ENCODE data around the gene SLC35E2B.
"Not testable (repeated sequence)": the region's sequence is repeated elsewhere in the genome, so short reads cannot be mapped to it uniquely, and the experiment has no call there.

The SLC35E2B gene

DNA sequence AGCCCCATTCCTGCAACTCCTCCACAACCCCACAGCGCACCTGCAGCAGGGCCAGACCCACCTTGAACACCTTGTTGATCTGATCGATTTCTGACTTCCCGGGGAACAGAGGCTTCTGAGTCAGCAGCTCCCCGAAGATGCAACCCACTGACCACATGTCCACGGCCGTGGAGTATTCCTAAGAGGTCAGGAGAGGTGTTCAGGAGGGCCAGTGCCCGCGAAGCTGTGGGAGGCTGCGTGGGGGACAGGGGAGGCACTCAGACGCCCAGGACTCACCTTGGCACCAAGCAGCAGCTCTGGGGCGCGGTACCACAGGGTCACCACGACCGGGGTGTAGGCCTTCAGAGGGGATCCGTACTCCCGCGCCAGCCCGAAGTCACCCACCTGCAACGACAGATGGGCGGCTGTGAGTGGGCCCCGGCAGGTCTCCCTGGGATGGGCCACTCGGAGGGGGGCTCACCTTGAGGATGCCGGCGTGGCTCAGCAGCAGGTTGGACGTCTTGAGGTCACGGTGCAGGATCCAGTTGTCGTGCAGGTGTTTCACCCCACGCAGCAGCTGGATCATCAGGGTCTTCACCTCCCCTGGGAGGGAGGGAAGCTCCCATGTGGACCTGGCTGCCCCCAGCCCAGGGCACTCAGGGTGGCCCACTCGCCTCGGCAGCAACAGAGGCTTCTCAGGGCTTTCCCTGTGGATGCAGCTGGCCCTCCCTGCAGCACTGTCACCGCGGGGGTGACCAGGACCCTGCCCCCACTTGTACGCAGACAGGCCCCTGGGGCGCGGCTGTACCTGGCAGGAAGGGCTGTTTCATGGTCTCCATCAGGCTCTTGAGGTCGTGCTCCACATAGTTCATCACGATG is 55.7 kb downstream of the SLC35E2B start:
- not testable (repeated sequence) for H3K4me2 ChIP-seq (ENCODE audit: low read length, poor library complexity, severe bottlenecking); DNase-seq; H2BK5ac ChIP-seq (ENCODE audit: low read depth, low read length, poor library complexity, severe bottlenecking); H3K27me3 ChIP-seq (ENCODE audit: control insufficient read depth in 1 of 2, insufficient read depth in 1 of 2, low read length in 2 of 2); H2AK5ac ChIP-seq (ENCODE audit: low read length, severe bottlenecking); H4K8ac ChIP-seq (ENCODE audit: low read length); H3K23ac ChIP-seq (ENCODE audit: low read length in 2 of 2); H4K91ac ChIP-seq (ENCODE audit: low read length); H3K4me3 ChIP-seq (ENCODE audit: insufficient read depth in 1 of 2, low read depth in 1 of 2, low read length in 2 of 2); H3K14ac ChIP-seq (ENCODE audit: low read length in 2 of 2); H3K27ac ChIP-seq (ENCODE audit: low read length, poor library complexity, severe bottlenecking); H2BK15ac ChIP-seq (ENCODE audit: low read depth, poor library complexity, severe bottlenecking); H2AFZ ChIP-seq (ENCODE audit: low read depth, low read length); H2BK120ac ChIP-seq (ENCODE audit: low read depth, low read length); H3K4me1 ChIP-seq (ENCODE audit: control insufficient read depth, insufficient read depth, low read depth, low read length); H3K79me1 ChIP-seq (replicated peaks; ENCODE audit: low read length, poor library complexity, severe bottlenecking); H3K9ac ChIP-seq (ENCODE audit: low read length); H3K18ac ChIP-seq (ENCODE audit: low read depth in 1 of 2, low read length in 2 of 2); H2BK12ac ChIP-seq (ENCODE audit: low read length in 2 of 2); H3K9me3 ChIP-seq (ENCODE audit: control insufficient read depth, low read length); H3K4ac ChIP-seq (ENCODE audit: low read depth in 1 of 2, low read length in 2 of 2)
- H3K36me3 ChIP-seq (ENCODE audit: control insufficient read depth in 1 of 2, insufficient read depth in 2 of 2, low read depth in 1 of 2, low read length in 2 of 2) = peaks cover 11 to 27% of the 10 kb centered on the region in 2 experiments
- WGBS = 97% methylated on average over 37 of the region's 37 CpGs

DNA sequence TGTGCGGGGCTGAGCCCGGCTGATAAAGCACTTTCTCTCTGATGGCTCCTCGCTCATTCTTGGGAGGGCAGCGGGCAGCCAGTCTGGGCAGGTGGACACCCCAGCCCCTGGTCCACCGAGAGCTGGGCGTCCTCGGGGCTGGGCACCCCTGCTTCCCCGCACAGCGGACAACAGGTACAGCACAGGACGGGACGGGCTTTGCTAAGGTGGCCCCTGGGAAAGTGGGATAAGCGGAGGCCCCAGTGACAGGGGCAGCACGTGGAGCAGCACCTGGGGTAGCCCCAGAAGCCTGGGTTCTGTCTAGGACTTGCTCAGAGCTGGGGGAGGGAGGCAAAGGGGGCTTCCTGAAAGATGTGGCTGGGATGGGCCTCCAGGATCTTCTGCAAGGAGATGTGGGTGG is 58.0 kb downstream of the SLC35E2B start:
- not testable (repeated sequence) for H3K27me3 ChIP-seq (ENCODE audit: control insufficient read depth in 1 of 2, insufficient read depth in 1 of 2, low read length in 2 of 2); H2BK120ac ChIP-seq (ENCODE audit: low read depth, low read length); H3K4me2 ChIP-seq (ENCODE audit: low read length, poor library complexity, severe bottlenecking); H3K14ac ChIP-seq (ENCODE audit: low read length in 2 of 2); H2BK5ac ChIP-seq (ENCODE audit: low read depth, low read length, poor library complexity, severe bottlenecking); DNase-seq; H2AFZ ChIP-seq (ENCODE audit: low read depth, low read length); H3K4me3 ChIP-seq (ENCODE audit: insufficient read depth in 1 of 2, low read depth in 1 of 2, low read length in 2 of 2); H3K27ac ChIP-seq (ENCODE audit: low read length, poor library complexity, severe bottlenecking); H3K9ac ChIP-seq (ENCODE audit: low read length); H3K23ac ChIP-seq (ENCODE audit: low read length in 2 of 2); H4K91ac ChIP-seq (ENCODE audit: low read length); H4K8ac ChIP-seq (ENCODE audit: low read length); H3K79me1 ChIP-seq (replicated peaks; ENCODE audit: low read length, poor library complexity, severe bottlenecking); H3K9me3 ChIP-seq (ENCODE audit: control insufficient read depth, low read length); H3K4ac ChIP-seq (ENCODE audit: low read depth in 1 of 2, low read length in 2 of 2); H2AK5ac ChIP-seq (ENCODE audit: low read length, severe bottlenecking); H3K18ac ChIP-seq (ENCODE audit: low read depth in 1 of 2, low read length in 2 of 2); H2BK12ac ChIP-seq (ENCODE audit: low read length in 2 of 2); H2BK15ac ChIP-seq (ENCODE audit: low read depth, poor library complexity, severe bottlenecking)
- peaks cover 14% of the 10 kb centered on the region for H3K4me1 ChIP-seq (ENCODE audit: control insufficient read depth, insufficient read depth, low read depth, low read length)
- peaks cover 11 to 31% of the 10 kb centered on the region in 2 experiments for H3K36me3 ChIP-seq (ENCODE audit: control insufficient read depth in 1 of 2, insufficient read depth in 2 of 2, low read depth in 1 of 2, low read length in 2 of 2)
- WGBS = no CpG with 5 or more reads among the region's 13 CpGs

DNA sequence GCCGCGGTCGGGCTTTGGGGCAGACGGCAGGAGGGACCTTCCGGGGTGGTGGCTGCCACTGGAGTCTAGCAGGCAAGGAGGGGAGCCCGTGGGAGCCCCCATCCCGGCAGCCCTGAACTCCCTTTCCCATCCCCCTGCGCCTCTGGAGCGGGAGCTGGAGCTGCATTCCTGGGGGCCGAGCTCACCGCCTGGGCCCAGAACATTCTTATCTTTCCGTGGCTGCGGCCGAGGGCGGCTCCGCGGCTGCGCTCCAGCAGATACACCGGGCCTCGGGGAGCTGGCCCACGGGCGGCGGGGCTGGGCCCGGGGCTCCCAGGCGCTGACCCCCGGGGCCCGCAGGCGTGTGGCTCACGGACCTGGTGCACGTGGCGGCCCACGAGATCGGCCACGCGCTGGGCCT is 59.2 kb downstream of the SLC35E2B start:
- H2BK15ac ChIP-seq (ENCODE audit: low read depth, poor library complexity, severe bottlenecking); H3K9ac ChIP-seq (ENCODE audit: low read length); H3K4ac ChIP-seq (ENCODE audit: low read depth in 1 of 2, low read length in 2 of 2); H3K14ac ChIP-seq (ENCODE audit: low read length in 2 of 2); H2BK5ac ChIP-seq (ENCODE audit: low read depth, low read length, poor library complexity, severe bottlenecking); H3K27ac ChIP-seq (ENCODE audit: low read length, poor library complexity, severe bottlenecking); H3K23ac ChIP-seq (ENCODE audit: low read length in 2 of 2); H3K18ac ChIP-seq (ENCODE audit: low read depth in 1 of 2, low read length in 2 of 2); H3K9me3 ChIP-seq (ENCODE audit: control insufficient read depth, low read length); H3K79me1 ChIP-seq (replicated peaks; ENCODE audit: low read length, poor library complexity, severe bottlenecking); H3K27me3 ChIP-seq (ENCODE audit: control insufficient read depth in 1 of 2, insufficient read depth in 1 of 2, low read length in 2 of 2); H2AFZ ChIP-seq (ENCODE audit: low read depth, low read length); H2BK120ac ChIP-seq (ENCODE audit: low read depth, low read length); H4K8ac ChIP-seq (ENCODE audit: low read length); H2AK5ac ChIP-seq (ENCODE audit: low read length, severe bottlenecking); H4K91ac ChIP-seq (ENCODE audit: low read length); H3K4me3 ChIP-seq (ENCODE audit: insufficient read depth in 1 of 2, low read depth in 1 of 2, low read length in 2 of 2); DNase-seq; H3K4me2 ChIP-seq (ENCODE audit: low read length, poor library complexity, severe bottlenecking); H2BK12ac ChIP-seq (ENCODE audit: low read length in 2 of 2): not testable (repeated sequence)
- Histone ChIP-seq H3K4me1 (ENCODE audit: control insufficient read depth, insufficient read depth, low read depth, low read length) (peaks cover 14% of the 10 kb centered on the region), H3K36me3 (ENCODE audit: control insufficient read depth in 1 of 2, insufficient read depth in 2 of 2, low read depth in 1 of 2, low read length in 2 of 2) (peaks cover 11 to 36% of the 10 kb centered on the region in 2 experiments)
- whole genome bisulfite sequencing = no CpG with 5 or more reads among the region's 35 CpGs

DNA sequence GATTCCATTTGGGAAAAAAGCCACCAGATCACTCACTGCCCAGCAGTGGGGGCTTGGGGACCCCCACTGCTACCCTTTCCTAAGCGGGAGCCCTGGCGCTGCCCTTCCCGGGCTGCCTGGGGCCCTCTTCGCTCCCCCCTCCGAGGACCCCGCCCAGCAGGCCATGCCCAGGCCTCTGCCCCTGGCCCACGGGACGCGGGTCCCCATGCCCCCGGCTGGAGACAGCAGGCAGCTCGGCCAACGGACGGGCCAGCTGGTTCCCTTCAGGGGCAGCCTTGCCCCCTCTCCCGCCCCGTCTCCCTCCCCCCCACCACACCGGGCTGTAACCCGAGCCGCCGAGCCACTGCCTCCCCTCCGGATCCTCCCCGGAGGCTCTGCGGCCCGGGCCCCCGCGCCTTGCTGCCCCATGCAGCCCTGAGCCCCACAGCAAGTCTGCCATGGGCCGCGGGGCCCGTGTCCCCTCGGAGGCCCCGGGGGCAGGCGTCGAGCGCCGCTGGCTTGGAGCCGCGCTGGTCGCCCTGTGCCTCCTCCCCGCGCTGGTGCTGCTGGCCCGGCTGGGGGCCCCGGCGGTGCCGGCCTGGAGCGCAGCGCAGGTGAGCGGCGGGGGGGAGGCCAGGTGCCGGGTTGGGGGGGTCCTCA is 60.7 kb downstream of the SLC35E2B start, which contains the start of gene MMP23B:
MMP23B (plus strand) TSS at position 392 of the 639 bp plus-strand sequence; CDS start at position 438, 46 bp downstream.
- H3K9ac ChIP-seq (ENCODE audit: low read length) = no peak within 1 kb of the TSS
- no peaks in the 10 kb centered on the region for H3K79me1 ChIP-seq (replicated peaks; ENCODE audit: low read length, poor library complexity, severe bottlenecking)
- peak within 1 kb of the TSS; percentile 49 for H2BK120ac ChIP-seq (ENCODE audit: low read depth, low read length)
- H2BK12ac ChIP-seq (ENCODE audit: low read length in 2 of 2) = peak within 1 kb of the TSS in 1 of 2 experiments; percentile 45
- H4K91ac ChIP-seq (ENCODE audit: low read length) = no peak within 1 kb of the TSS
- peak within 1 kb of the TSS in 1 of 2 experiments; percentile 7 for H3K4me3 ChIP-seq (ENCODE audit: insufficient read depth in 1 of 2, low read depth in 1 of 2, low read length in 2 of 2)
- H3K4me1 ChIP-seq (ENCODE audit: control insufficient read depth, insufficient read depth, low read depth, low read length) = peaks cover 18% of the 10 kb centered on the region
- H3K27me3 ChIP-seq (ENCODE audit: control insufficient read depth in 1 of 2, insufficient read depth in 1 of 2, low read length in 2 of 2) = peaks cover 3 to 8% of the 10 kb centered on the region in 2 experiments
- H3K23ac ChIP-seq (ENCODE audit: low read length in 2 of 2) = no peak within 1 kb of the TSS
- H2BK5ac ChIP-seq (ENCODE audit: low read depth, low read length, poor library complexity, severe bottlenecking) = no peak within 1 kb of the TSS
- H4K8ac ChIP-seq (ENCODE audit: low read length) = peak within 1 kb of the TSS; percentile 42
- peak within 1 kb of the TSS in 1 of 2 experiments; percentile 28 for H3K4ac ChIP-seq (ENCODE audit: low read depth in 1 of 2, low read length in 2 of 2)
- H3K4me2 ChIP-seq (ENCODE audit: low read length, poor library complexity, severe bottlenecking) = peak within 1 kb of the TSS; percentile 20
- no peak within 1 kb of the TSS for H2AFZ ChIP-seq (ENCODE audit: low read depth, low read length)
- H3K36me3 ChIP-seq (ENCODE audit: control insufficient read depth in 1 of 2, insufficient read depth in 2 of 2, low read depth in 1 of 2, low read length in 2 of 2) = peaks cover 13 to 40% of the 10 kb centered on the region in 2 experiments
- H2BK15ac ChIP-seq (ENCODE audit: low read depth, poor library complexity, severe bottlenecking) = no peak within 1 kb of the TSS
- peak; percentile 50 for DNase-seq
- no peak within 1 kb of the TSS for H3K14ac ChIP-seq (ENCODE audit: low read length in 2 of 2)
- H3K27ac ChIP-seq (ENCODE audit: low read length, poor library complexity, severe bottlenecking) = no peak within 1 kb of the TSS
- H2AK5ac ChIP-seq (ENCODE audit: low read length, severe bottlenecking) = no peak within 1 kb of the TSS
- H3K18ac ChIP-seq (ENCODE audit: low read depth in 1 of 2, low read length in 2 of 2) = peak within 1 kb of the TSS; percentile 40 to 49
- H3K9me3 ChIP-seq (ENCODE audit: control insufficient read depth, low read length) = no peaks in the 10 kb centered on the region
- 4% methylated on average over 23 of the region's 48 CpGs for WGBS

All from mesenchymal stem cell (in vitro differentiated cells and primary cell).